Stomach smooth muscle (tissue), 2 donors: Measurements from ENCODE around the gene SLAMF6.
"Not testable (repeated sequence)": the region's sequence is repeated elsewhere in the genome, so short reads cannot be mapped to it uniquely, and the experiment has no call there.

Experiments
- H3K27ac ChIP-seq: one replicate; pipeline ENCODE4 v1.7.0; 2013; ENCODE audit warnings: mild to moderate bottlenecking, low read length, inconsistent platforms
- H3K27me3 ChIP-seq, 2 donors: one replicate each; pipeline ENCODE4 v1.7.0; 2013; ENCODE audit warnings: low read length in 2 of 2; ENCODE audit not compliant: insufficient read depth in 2 of 2, control insufficient read depth in 1 of 2
- H3K36me3 ChIP-seq, 2 donors: one replicate each; pipeline ENCODE4 v1.7.0; 2013; ENCODE audit warnings: low read length in 2 of 2; ENCODE audit not compliant: control insufficient read depth in 2 of 2, insufficient read depth in 2 of 2
- H3K4me1 ChIP-seq: one replicate; pipeline ENCODE4 v1.7.0; 2013; ENCODE audit warnings: low read length; ENCODE audit not compliant: control insufficient read depth, insufficient read depth
- H3K4me3 ChIP-seq, 2 donors: one replicate each; pipeline ENCODE4 v1.7.0; 2013; ENCODE audit warnings: low read length in 2 of 2
- H3K9ac ChIP-seq, 2 donors: one replicate each; pipeline ENCODE4 v1.7.0; 2013; ENCODE audit warnings: low read length in 2 of 2, mild to moderate bottlenecking in 1 of 2
- H3K9me3 ChIP-seq, 2 donors: one replicate each; pipeline ENCODE4 v1.7.0; 2013; ENCODE audit warnings: low read length in 2 of 2; ENCODE audit not compliant: control insufficient read depth in 2 of 2
- donor health status: healthy.
- donor health status: Pancreatic carcinoma.

The SLAMF6 gene

DNA sequence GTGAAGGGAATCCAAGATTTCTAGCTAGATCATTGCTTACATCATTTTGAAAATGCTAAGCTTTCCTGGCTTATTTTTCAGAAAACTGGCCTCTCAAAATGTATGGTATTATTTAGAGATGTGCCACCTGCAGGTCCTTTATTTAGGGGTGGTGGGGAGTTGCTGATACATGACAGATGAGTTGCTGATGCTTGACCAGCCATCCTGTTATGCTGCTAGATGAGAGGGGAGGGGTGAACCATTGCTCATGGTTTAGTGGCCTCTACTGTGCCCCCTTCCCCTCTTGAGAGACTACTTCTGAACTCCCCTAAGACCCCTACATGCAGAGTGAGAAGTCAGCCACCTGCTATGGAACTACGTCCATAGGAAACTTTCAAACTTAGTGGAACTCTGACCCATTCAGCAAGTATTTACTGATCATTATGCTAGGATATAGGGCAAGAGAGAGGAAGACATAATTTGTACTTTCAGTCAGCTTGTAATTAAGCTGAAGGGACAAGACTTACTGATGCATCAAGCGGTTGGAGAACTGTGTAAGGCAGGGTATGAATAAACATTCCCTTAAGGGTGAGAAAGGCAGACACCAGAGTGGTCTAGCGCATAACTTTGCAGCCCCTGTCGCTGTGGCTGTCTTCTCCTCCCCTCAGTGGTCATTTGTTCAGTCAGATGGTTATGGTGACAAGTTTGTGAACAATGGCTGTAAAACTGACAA lies 34.6 kb downstream of the SLAMF6 start:
- Histone ChIP-seq H3K9me3 (no peaks in the 10 kb centered on the region), H3K36me3 (no peaks in the 10 kb centered on the region), H3K4me3 (no peak overlapping the region), H3K27me3 (peaks cover 0 to 2% of the 10 kb centered on the region in 2 donors), H3K4me1 (no peaks in the 10 kb centered on the region), H3K27ac (no peak overlapping the region), H3K9ac (no peak overlapping the region)

- H3K4me1 ChIP-seq: no peaks in the 10 kb centered on the region
- H3K36me3 ChIP-seq: no peaks in the 10 kb centered on the region
- no peak overlapping the region for H3K9ac ChIP-seq
- peaks cover 0 to 2% of the 10 kb centered on the region in 2 donors for H3K27me3 ChIP-seq
- H3K27ac ChIP-seq: no peak overlapping the region
- no peaks in the 10 kb centered on the region for H3K9me3 ChIP-seq
- H3K4me3 ChIP-seq: no peak overlapping the region
Measured at GRCh38 chr1:160486453-160486852, 36.6 kb downstream of the SLAMF6 start.

- H3K36me3 ChIP-seq: no peaks in the 10 kb centered on the region
- H3K27me3 ChIP-seq: no peaks in the 10 kb centered on the region
- H3K9me3 ChIP-seq: no peaks in the 10 kb centered on the region
Measured at GRCh38 chr1:160483505-160484185, 39.4 kb downstream of the SLAMF6 start.

DNA sequence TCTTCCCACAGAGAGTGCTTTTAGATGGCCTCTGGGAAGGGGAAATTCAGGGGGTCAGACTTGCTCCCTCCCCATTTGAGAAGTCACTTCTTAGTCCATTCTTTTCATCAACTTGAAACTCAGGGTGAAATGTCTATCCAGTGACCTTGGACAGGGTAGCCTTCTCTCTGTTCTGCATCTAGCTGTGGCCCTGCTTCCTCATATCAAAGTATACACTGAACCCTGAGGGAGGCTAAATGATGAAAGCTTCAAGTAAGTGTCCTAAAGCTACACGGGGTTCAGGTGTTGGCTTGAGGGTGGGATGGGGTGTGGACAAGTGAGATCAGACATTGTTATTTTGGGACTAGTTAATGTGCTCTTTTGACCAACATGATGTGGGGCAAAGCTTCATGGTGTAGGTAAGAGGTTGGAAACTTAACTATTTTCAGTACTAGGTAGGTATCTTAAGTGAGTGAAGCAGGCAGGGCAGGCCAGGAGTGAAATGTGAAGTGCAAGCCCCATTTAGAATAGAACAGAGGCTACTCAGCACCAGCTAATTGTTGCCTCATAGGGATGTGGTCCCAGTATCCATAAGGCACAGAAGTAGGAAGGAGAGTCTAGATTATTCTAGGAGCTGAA lies 41.0 kb downstream of the SLAMF6 start:
- no peaks in the 10 kb centered on the region for H3K4me1 ChIP-seq
- H3K36me3 ChIP-seq: no peaks in the 10 kb centered on the region
- no peak overlapping the region for H3K27ac ChIP-seq
- no peak overlapping the region for H3K9ac ChIP-seq
- no peak overlapping the region for H3K4me3 ChIP-seq
- H3K9me3 ChIP-seq: no peaks in the 10 kb centered on the region
- H3K27me3 ChIP-seq: no peaks in the 10 kb centered on the region

More at GRCh38 chr1:160483505-160484185, 39.4 kb downstream of the SLAMF6 start:
- Histone ChIP-seq H3K4me1 (no peaks in the 10 kb centered on the region), H3K9ac (no peak overlapping the region), H3K4me3 (no peak overlapping the region), H3K27ac (no peak overlapping the region)

GRCh38 chr1:160480781-160481180 lies 42.3 kb downstream of the SLAMF6 start:
- H3K9me3 ChIP-seq, H3K9ac ChIP-seq, H3K36me3 ChIP-seq, H3K4me3 ChIP-seq, H3K27ac ChIP-seq, H3K27me3 ChIP-seq, H3K4me1 ChIP-seq: not testable (repeated sequence)

- H3K36me3 ChIP-seq, H3K9ac ChIP-seq, H3K4me1 ChIP-seq, H3K27me3 ChIP-seq, H3K9me3 ChIP-seq, H3K4me3 ChIP-seq, H3K27ac ChIP-seq: not testable (repeated sequence)
Measured at GRCh38 chr1:160479091-160479490, 44.0 kb downstream of the SLAMF6 start.

GRCh38 chr1:160474392-160475242 lies 48.4 kb downstream of the SLAMF6 start:
- no peak overlapping the region for H3K27ac ChIP-seq
- H3K4me3 ChIP-seq: no peak overlapping the region
- H3K4me1 ChIP-seq: no peaks in the 10 kb centered on the region
- H3K9ac ChIP-seq: no peak overlapping the region
- no peaks in the 10 kb centered on the region for H3K9me3 ChIP-seq
- H3K27me3 ChIP-seq: no peaks in the 10 kb centered on the region
- no peaks in the 10 kb centered on the region for H3K36me3 ChIP-seq

- no peaks in the 10 kb centered on the region for H3K27me3 ChIP-seq
- H3K4me1 ChIP-seq: no peaks in the 10 kb centered on the region
- H3K9me3 ChIP-seq: no peaks in the 10 kb centered on the region
- no peak overlapping the region for H3K9ac ChIP-seq
- no peak overlapping the region for H3K27ac ChIP-seq
- H3K4me3 ChIP-seq: no peak overlapping the region
- H3K36me3 ChIP-seq: no peaks in the 10 kb centered on the region
Measured at GRCh38 chr1:160472112-160472511, 50.9 kb downstream of the SLAMF6 start.

DNA sequence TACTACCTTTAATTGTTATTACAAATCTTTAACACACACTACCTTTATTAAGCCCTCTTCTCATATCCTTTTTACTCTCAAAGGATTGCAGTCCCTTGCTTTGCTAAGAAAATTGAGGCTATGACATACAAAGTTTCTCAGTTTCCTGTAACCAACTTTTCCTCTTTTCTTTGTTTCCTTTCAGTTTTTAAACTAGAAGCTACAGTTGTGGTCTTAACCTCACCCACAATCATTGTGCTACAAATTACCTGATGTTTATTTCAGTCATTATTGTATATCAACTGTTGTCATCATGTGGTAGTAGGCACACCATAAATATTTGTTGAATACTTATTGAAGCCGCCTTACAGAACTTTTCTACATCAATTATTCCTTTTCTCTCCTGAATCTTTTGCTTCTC lies 51.8 kb downstream of the SLAMF6 start:
- H3K9ac ChIP-seq: no peak overlapping the region
- no peaks in the 10 kb centered on the region for H3K9me3 ChIP-seq
- no peaks in the 10 kb centered on the region for H3K27me3 ChIP-seq
- no peak overlapping the region for H3K27ac ChIP-seq
- H3K4me3 ChIP-seq: no peak overlapping the region
- no peaks in the 10 kb centered on the region for H3K36me3 ChIP-seq
- no peaks in the 10 kb centered on the region for H3K4me1 ChIP-seq

- H3K4me1 ChIP-seq: no peaks in the 10 kb centered on the region
- no peaks in the 10 kb centered on the region for H3K27me3 ChIP-seq
- peaks cover 0 to 3% of the 10 kb centered on the region in 2 donors for H3K9me3 ChIP-seq
- H3K9ac ChIP-seq: no peak overlapping the region
- H3K36me3 ChIP-seq: no peaks in the 10 kb centered on the region
- H3K27ac ChIP-seq: no peak overlapping the region
- H3K4me3 ChIP-seq: no peak overlapping the region
Measured at GRCh38 chr1:160467576-160467975, 55.5 kb downstream of the SLAMF6 start.
